Osteoblast (primary cell): ENCODE measurements around the gene MEF2B. TPM values are rescaled to one million over a fixed set of nuclear protein-coding genes. Genes with fewer than 3 reads are reported as not detected.

Source experiments
- DNase-seq: peaks from one replicate; pipeline ENCODE4 v3.0.0; 2011; ENCODE audit warnings: low spot score, mixed read lengths; ENCODE audit not compliant: insufficient read length; ENCODE audit errors: missing footprints
- H2AFZ ChIP-seq: 2 replicates; pipeline ENCODE4 v1.6.0; 2011; ENCODE audit warnings: mild to moderate bottlenecking, low read length
- H3K27ac ChIP-seq: 2 replicates; pipeline ENCODE4 v1.5.1; 2011; ENCODE audit warnings: mild to moderate bottlenecking, low read depth, low read length, moderate library complexity
- H3K27me3 ChIP-seq: 2 replicates; pipeline ENCODE4 v1.6.0; 2012; ENCODE audit warnings: mild to moderate bottlenecking, control low read depth, inconsistent platforms, low read length, moderate library complexity; ENCODE audit not compliant: insufficient read depth
- H3K36me3 ChIP-seq: 2 replicates; pipeline ENCODE4 v1.5.1; 2011; ENCODE audit warnings: mild to moderate bottlenecking, low read length, control low read depth, moderate library complexity; ENCODE audit not compliant: insufficient read depth
- H3K4me1 ChIP-seq: 2 replicates; pipeline ENCODE4 v1.5.1; 2011; ENCODE audit warnings: mild to moderate bottlenecking, low read length, control low read depth, moderate library complexity; ENCODE audit not compliant: insufficient read depth
- H3K4me2 ChIP-seq: 2 replicates; pipeline ENCODE4 v1.6.0; 2011; ENCODE audit warnings: mild to moderate bottlenecking, low read length; ENCODE audit not compliant: insufficient read depth
- H3K4me3 ChIP-seq: fragments of 200-600 bp; sonication (generic); 3 replicates; pipeline ENCODE4 v1.5.1; 2012; ENCODE audit warnings: mild to moderate bottlenecking, low read length, inconsistent platforms; ENCODE audit not compliant: insufficient read depth
- H3K79me2 ChIP-seq: 2 replicates; pipeline ENCODE4 v1.6.0; 2012; ENCODE audit warnings: mild to moderate bottlenecking, low read length, control low read depth, inconsistent platforms; ENCODE audit not compliant: insufficient read depth
- H3K9me3 ChIP-seq: 2 replicates; pipeline ENCODE4 v1.5.1; 2011; ENCODE audit warnings: low read depth, low read length, control low read depth
- H4K20me1 ChIP-seq: 2 replicates; pipeline ENCODE4 v1.6.0; 2012; ENCODE audit warnings: mild to moderate bottlenecking, low read length, control low read depth; ENCODE audit not compliant: insufficient read depth
- CTCF ChIP-seq: IDR thresholded peaks from 2 replicates; pipeline ENCODE4 v1.5.1; 2011; ENCODE audit warnings: mild to moderate bottlenecking, low read depth, low read length, moderate library complexity; ENCODE audit errors: extremely low read depth
- total RNA-seq: library from RNA; depleted of rRNA; stranded (reverse); fragments of >200 nt; gene quantifications from 2 replicates; pipeline ENCODE4 v1.2.3, GENCODE V29; 2012

MEF2B gene
- total RNA-seq, 1 donor = 0.36 TPM

DNA sequence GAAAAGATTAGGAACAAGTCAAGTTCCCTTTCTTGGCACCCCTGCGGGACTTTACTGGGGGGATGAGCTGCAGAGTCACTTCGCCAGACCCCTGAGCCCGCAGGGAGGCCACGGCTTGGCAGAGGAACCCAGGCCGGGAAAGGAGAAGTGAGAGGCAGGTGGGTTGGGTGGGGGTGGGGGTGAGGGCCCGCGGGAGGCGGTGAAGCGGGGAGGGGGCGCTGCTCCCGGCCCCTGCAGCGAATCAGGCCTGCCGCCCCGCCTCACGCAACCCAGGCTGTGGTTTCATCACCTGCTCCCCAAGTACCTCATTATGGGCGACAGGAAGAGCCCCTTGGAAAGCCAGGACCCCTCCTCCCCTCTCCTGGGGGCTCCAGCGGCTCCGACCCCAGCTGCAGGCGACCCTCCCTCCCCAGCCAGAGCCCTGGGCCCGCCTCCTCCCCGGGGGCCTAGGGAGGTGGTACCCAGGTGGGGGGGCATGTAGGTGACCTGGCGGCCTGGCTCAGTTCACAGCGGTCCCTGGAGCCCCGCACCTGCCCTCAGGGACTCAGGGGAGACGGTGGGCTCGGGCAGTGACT lies 9.5 kb downstream of the MEF2B start:
- Histone ChIP-seq H2AFZ (no peak overlapping the region), H3K27me3 (no peaks in the 10 kb centered on the region), H3K4me1 (no peaks in the 10 kb centered on the region), H4K20me1 (no peaks in the 10 kb centered on the region), H3K36me3 (no peaks in the 10 kb centered on the region), H3K79me2 (no peaks in the 10 kb centered on the region), H3K4me2 (no peak overlapping the region), H3K27ac (no peak overlapping the region), H3K4me3 (no peak overlapping the region), H3K9me3 (no peaks in the 10 kb centered on the region)
- TF ChIP-seq CTCF = no peak
- peak; percentile 35 for DNase-seq

GRCh38 chr19:19159534-19159933 lies 10.5 kb downstream of the MEF2B start:
- DNase-seq = no peak
- H3K79me2 ChIP-seq = no peaks in the 10 kb centered on the region
- H3K4me2 ChIP-seq = no peak overlapping the region
- no peaks in the 10 kb centered on the region for H3K36me3 ChIP-seq
- H2AFZ ChIP-seq = no peak overlapping the region
- no peaks in the 10 kb centered on the region for H4K20me1 ChIP-seq
- H3K9me3 ChIP-seq = no peaks in the 10 kb centered on the region
- H3K27me3 ChIP-seq = no peaks in the 10 kb centered on the region
- H3K4me3 ChIP-seq = no peak overlapping the region
- H3K27ac ChIP-seq = no peak overlapping the region
- H3K4me1 ChIP-seq = no peaks in the 10 kb centered on the region
- no peak for TF ChIP-seq CTCF

DNA sequence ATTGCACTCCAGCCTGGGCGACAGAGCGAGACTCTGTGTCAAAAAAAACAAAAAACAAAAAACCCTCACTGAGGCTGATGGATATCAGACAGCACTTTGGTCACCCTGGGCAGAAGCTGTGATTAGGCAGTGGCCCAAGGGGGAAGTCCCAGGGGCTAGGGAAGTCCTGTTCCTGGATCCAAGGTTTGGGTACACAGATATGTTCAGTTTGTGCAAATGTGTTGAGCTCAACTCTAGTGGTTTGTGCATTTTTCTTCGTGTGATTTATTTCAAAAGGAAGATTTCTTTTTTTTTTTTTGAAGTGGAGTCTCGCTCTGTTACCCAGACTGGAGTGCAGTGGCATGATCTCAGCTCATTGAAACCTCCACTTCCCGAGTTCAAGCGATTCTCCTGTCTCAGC lies 12.3 kb downstream of the MEF2B start:
- Histone ChIP-seq H3K4me1 (no peaks in the 10 kb centered on the region), H3K27ac (no peak overlapping the region), H3K4me3 (no peak overlapping the region), H3K9me3 (no peaks in the 10 kb centered on the region), H3K4me2 (no peak overlapping the region), H2AFZ (no peak overlapping the region), H4K20me1 (no peaks in the 10 kb centered on the region), H3K36me3 (no peaks in the 10 kb centered on the region), H3K79me2 (no peaks in the 10 kb centered on the region), H3K27me3 (no peaks in the 10 kb centered on the region)
- DNase-seq = no peak
- no peak for TF ChIP-seq CTCF

DNA sequence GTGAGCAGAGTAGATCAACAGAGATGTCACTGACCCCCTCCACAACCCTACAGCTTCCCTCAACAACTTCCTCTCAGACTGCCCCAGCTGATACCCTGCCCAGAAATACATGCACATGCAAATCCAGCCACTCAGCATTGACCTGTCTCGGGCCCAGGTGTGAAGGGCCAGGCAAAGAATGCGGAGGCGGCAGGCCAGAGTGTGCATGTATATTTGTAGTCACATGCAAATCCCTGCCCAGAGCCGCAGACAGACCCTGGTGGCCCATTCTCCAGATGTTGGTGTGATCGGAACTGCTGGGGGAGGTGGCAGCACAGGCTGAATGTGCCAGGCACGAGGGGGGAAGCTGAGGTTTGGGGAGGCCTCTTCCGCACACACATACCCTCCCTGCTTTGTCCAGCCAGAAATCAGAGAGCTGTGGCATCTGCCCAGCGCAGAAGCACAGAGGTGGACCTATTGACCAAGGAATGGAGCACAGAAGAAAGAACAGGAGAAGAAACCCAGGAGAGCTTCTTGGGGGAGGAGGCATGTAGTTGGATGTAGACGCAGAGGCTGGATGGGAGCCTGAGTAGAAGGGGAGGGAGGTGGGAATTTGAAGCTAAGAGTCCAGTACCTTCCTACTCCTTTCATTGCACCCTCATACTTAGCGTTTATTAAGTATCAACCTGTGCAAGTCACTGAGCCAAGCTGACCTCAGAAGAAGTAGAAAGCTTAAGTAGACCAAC lies 14.4 kb downstream of the MEF2B start:
- no peaks in the 10 kb centered on the region for H3K79me2 ChIP-seq
- no peak for DNase-seq
- H4K20me1 ChIP-seq = no peaks in the 10 kb centered on the region
- TF ChIP-seq CTCF = no peak
- no peak overlapping the region for H2AFZ ChIP-seq
- no peaks in the 10 kb centered on the region for H3K4me1 ChIP-seq
- no peak overlapping the region for H3K4me3 ChIP-seq
- H3K27me3 ChIP-seq = no peaks in the 10 kb centered on the region
- H3K36me3 ChIP-seq = no peaks in the 10 kb centered on the region
- H3K27ac ChIP-seq = no peak overlapping the region
- no peak overlapping the region for H3K4me2 ChIP-seq
- no peaks in the 10 kb centered on the region for H3K9me3 ChIP-seq
